Large intestine (tissue), 3 donors: ENCODE data around the gene RNF128. TPM values are rescaled to one million over a fixed set of nuclear protein-coding genes. Genes with fewer than 3 reads are reported as not detected.
A peak's percentile ranks its signal among the peaks of the same experiment; 100 is the strongest.

Experiments used
- DNase-seq, 2 donors: peaks; one replicate each; pipeline versions ENCODE4 v3.0.0 to v3.0.0-alpha.2; 2013
- H3K27ac ChIP-seq: one replicate; pipeline ENCODE4 v1.5.1; 2013; ENCODE audit warnings: low read length
- H3K27me3 ChIP-seq: 2 replicates; pipeline ENCODE4 v1.6.1; 2013; ENCODE audit warnings: low read length; ENCODE audit not compliant: control insufficient read depth, insufficient read depth
- H3K36me3 ChIP-seq: 2 replicates; pipeline ENCODE4 v1.6.1; 2013; ENCODE audit warnings: low read length; ENCODE audit not compliant: control insufficient read depth, insufficient read depth
- H3K4me1 ChIP-seq: one replicate; pipeline ENCODE4 v1.6.1; 2013; ENCODE audit warnings: low read length; ENCODE audit not compliant: control insufficient read depth, insufficient read depth
- H3K4me3 ChIP-seq: one replicate; pipeline ENCODE4 v1.5.1; 2013; ENCODE audit warnings: low read length
- H3K9me3 ChIP-seq: one replicate; pipeline ENCODE4 v1.6.1; 2013; ENCODE audit warnings: mild to moderate bottlenecking, low read depth, low read length, moderate library complexity; ENCODE audit not compliant: control insufficient read depth
- WGBS: methylation state at CpG from one replicate; pipeline ENCODE4 v1.1.5; 2013; ENCODE audit warnings: low lambda C conversion rate; ENCODE audit not compliant: insufficient coverage; 5-methylcytosine and 5-hydroxymethylcytosine counted together
- polyA plus RNA-seq: library from polyadenylated mRNA; unstranded; fragments of 120-200 nt; gene quantifications from one replicate; pipeline ENCODE4 v1.2.1, GENCODE V29; 2013

The RNF128 gene
- polyA plus RNA-seq, 1 donor = 105 TPM

- H3K4me1 ChIP-seq = no peaks in the 10 kb centered on the region
- no peaks in the 10 kb centered on the region for H3K9me3 ChIP-seq
- no peak overlapping the region for H3K4me3 ChIP-seq
- WGBS = no CpG with 5 or more reads among the region's 3 CpGs
- DNase-seq = peak in 1 of 2 donors; percentile 19
- no peaks in the 10 kb centered on the region for H3K36me3 ChIP-seq
- H3K27ac ChIP-seq = no peak overlapping the region
- no peaks in the 10 kb centered on the region for H3K27me3 ChIP-seq
These were observed 18.6 kb upstream of the RNF128 start for GRCh38 chrX:106707771-106708454.

DNA sequence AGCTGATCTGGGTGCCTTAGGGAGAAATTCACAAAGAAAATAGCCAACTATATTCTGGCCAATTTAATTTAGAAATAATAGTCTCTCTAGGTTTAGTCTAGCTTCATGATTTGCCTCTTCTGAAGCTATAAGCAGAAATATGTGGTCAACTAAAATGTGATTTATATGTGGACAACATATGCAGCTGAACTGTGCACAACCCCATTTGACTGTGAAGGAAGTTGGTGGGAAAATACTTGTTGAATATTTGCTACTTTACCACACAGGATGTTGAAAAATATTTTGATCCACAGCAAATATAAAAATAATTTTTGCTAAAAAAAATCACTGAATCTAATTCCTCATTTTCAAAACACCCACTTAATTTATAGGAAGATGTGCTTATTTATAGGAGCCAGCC, 15.7 kb upstream of the RNF128 start:
- Histone ChIP-seq H3K36me3 (no peaks in the 10 kb centered on the region), H3K27me3 (no peaks in the 10 kb centered on the region), H3K4me1 (peaks cover 2% of the 10 kb centered on the region), H3K9me3 (no peaks in the 10 kb centered on the region), H3K4me3 (no peak overlapping the region), H3K27ac (no peak overlapping the region)
- DNase-seq = no peak

DNA sequence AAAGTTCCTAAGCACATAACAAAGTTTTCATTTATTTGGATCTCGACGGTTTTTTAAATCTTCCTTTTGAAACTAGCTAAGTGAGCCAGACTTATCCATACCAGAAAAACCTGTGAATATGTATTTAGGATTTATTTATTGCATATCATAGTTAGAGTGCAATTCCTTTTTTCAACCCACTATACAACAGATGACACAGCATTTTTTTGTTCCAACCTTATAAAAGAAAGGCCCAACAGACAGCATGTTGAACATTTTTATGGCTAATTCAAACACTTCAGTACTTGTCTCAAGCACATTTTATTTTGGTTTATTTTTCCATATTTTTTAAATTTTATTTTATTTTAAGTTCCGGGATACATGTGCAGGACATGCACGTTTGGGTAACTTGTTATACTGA, 15.1 kb upstream of the RNF128 start:
- whole genome bisulfite sequencing = no CpG with 5 or more reads among the region's 4 CpGs
- no peaks in the 10 kb centered on the region for H3K36me3 ChIP-seq
- no peaks in the 10 kb centered on the region for H3K27me3 ChIP-seq
- no peaks in the 10 kb centered on the region for H3K9me3 ChIP-seq
- DNase-seq = no peak
- H3K4me3 ChIP-seq = no peak overlapping the region
- H3K4me1 ChIP-seq = peaks cover 4% of the 10 kb centered on the region
- no peak overlapping the region for H3K27ac ChIP-seq

GRCh38 chrX:106716004-106716403, 10.5 kb upstream of the RNF128 start:
- peak in 1 of 2 donors; percentile 69 for DNase-seq
- H3K27ac ChIP-seq = peak overlapping the region; percentile 73

GRCh38 chrX:106716463-106716862, 10.0 kb upstream of the RNF128 start:
- peak in 1 of 2 donors; percentile 7 for DNase-seq
- Histone ChIP-seq H3K36me3 (no peaks in the 10 kb centered on the region), H3K9me3 (no peaks in the 10 kb centered on the region), H3K4me1 (peaks cover 12% of the 10 kb centered on the region), H3K27me3 (no peaks in the 10 kb centered on the region), H3K27ac (peak overlapping the region; percentile 73), H3K4me3 (no peak overlapping the region)
- WGBS = no CpG with 5 or more reads among the region's 1 CpG

More at GRCh38 chrX:106716004-106716403, 10.5 kb upstream of the RNF128 start:
- Histone ChIP-seq H3K4me1 (peaks cover 12% of the 10 kb centered on the region), H3K36me3 (no peaks in the 10 kb centered on the region), H3K4me3 (no peak overlapping the region), H3K27me3 (no peaks in the 10 kb centered on the region), H3K9me3 (no peaks in the 10 kb centered on the region)
- no CpG with 5 or more reads among the region's 1 CpG for WGBS

GRCh38 chrX:106718709-106719108, 7.8 kb upstream of the RNF128 start:
- H3K4me3 ChIP-seq = no peak overlapping the region
- H3K27ac ChIP-seq = peak overlapping the region; percentile 33

DNA sequence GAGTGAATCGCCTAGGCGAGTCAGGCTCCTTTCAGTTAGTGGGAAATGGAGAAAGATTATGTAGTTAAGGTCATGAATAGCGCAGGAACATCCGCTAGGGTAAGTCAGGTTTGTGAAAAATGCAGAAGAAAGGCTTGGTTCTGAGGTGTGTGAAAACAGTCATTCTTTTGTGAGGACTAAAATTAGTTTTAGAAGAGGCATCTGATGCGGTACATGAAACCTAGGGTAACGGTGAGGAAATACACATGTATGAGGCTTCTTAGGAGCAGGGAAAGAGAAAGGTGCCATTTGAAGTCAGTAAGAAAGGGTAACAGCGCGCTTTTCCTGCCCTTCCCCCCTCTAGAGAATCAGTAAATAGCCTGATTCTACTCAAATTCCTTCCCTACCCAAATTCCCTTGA, 570 bp upstream of the RNF128 start:
- Histone ChIP-seq H3K9me3 (no peaks in the 10 kb centered on the region), H3K27ac (peak overlapping the region; percentile 87), H3K27me3 (peaks cover 2% of the 10 kb centered on the region), H3K36me3 (no peaks in the 10 kb centered on the region), H3K4me3 (peak overlapping the region; percentile 73), H3K4me1 (no peaks in the 10 kb centered on the region)
- peak in 1 of 2 donors; percentile 67 for DNase-seq
- WGBS = no CpG with 5 or more reads among the region's 8 CpGs

More at GRCh38 chrX:106718709-106719108, 7.8 kb upstream of the RNF128 start:
- no CpG with 5 or more reads among the region's 4 CpGs for WGBS
- Histone ChIP-seq H3K4me1 (peaks cover 12% of the 10 kb centered on the region), H3K27me3 (no peaks in the 10 kb centered on the region), H3K36me3 (no peaks in the 10 kb centered on the region), H3K9me3 (no peaks in the 10 kb centered on the region)
- DNase-seq = peak in 1 of 2 donors; percentile 68

DNA sequence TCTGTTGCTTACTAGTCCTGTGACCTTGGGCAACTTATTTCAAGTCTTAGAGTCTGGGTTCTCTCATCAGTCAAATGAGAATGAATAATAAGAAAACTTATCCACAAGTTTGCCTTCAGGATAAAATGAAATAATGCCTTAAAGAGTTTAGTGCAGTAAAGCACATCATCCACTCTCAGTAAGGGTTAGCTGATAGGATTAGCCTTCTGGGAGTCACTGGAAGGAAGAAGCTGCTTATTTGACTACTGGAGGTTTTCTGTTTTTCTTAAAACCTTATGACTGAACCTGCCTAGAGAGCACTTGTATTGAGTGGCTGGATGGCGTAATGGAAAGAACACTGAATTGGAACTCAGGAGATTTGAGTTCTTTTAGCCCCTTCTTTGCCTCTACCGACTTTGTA, 1.8 kb downstream of the RNF128 start:
- Histone ChIP-seq H3K9me3 (no peaks in the 10 kb centered on the region), H3K4me1 (peaks cover 2% of the 10 kb centered on the region), H3K36me3 (no peaks in the 10 kb centered on the region), H3K27me3 (peaks cover 2% of the 10 kb centered on the region), H3K27ac (peak overlapping the region; percentile 87), H3K4me3 (peak overlapping the region; percentile 73)
- no CpG with 5 or more reads among the region's 2 CpGs for WGBS
- DNase-seq = peak in 1 of 2 donors; percentile 45

DNA sequence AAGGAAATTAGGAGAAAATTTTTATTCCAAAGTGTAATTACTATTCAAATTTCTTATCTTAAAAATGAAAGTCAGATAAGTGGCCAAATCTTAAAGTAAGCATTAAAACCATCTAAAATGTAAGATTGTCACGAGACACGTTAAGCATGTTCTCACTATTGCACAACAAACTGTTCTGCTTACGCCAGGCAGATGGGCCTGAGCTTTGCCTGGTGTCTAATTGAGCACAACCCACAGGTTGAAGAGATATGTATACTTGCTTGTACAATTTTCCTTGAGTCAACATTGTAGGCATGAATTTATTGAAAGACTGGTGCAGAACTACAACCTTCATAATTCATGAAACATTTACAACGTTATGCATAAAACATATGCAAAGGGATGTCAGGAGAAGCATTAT, 3.9 kb downstream of the RNF128 start:
- Histone ChIP-seq H3K27me3 (peaks cover 2% of the 10 kb centered on the region), H3K4me1 (peaks cover 5% of the 10 kb centered on the region), H3K9me3 (no peaks in the 10 kb centered on the region), H3K4me3 (peak overlapping the region; percentile 73), H3K36me3 (no peaks in the 10 kb centered on the region), H3K27ac (peak overlapping the region; percentile 87)
- no CpG with 5 or more reads among the region's 4 CpGs for WGBS
- peak; percentile 56 to 73 for DNase-seq

DNA sequence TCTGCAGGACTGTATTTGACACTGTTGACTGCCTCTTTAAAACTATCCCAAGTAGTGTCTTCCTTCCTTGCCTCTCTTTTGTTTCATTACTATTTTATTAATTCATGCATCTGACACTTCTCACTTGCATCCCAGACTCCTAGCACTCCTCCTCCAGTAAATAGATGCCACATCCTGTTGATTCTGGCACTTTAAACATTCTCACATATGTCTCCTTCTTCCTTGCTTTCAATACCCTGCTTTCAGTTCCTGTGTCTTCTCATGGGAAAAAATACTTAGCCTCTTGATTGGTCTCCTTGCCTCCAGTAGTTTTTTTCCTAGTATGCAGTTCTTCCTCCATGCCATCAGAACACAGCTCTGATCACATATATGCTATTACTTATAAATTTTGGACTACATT, 5.1 kb downstream of the RNF128 start:
- Histone ChIP-seq H3K36me3 (no peaks in the 10 kb centered on the region), H3K9me3 (no peaks in the 10 kb centered on the region), H3K27ac (peak overlapping the region; percentile 6), H3K4me3 (no peak overlapping the region), H3K27me3 (peaks cover under 1% of the 10 kb centered on the region), H3K4me1 (peaks cover 5% of the 10 kb centered on the region)
- peak in 1 of 2 donors; percentile 4 for DNase-seq

DNA sequence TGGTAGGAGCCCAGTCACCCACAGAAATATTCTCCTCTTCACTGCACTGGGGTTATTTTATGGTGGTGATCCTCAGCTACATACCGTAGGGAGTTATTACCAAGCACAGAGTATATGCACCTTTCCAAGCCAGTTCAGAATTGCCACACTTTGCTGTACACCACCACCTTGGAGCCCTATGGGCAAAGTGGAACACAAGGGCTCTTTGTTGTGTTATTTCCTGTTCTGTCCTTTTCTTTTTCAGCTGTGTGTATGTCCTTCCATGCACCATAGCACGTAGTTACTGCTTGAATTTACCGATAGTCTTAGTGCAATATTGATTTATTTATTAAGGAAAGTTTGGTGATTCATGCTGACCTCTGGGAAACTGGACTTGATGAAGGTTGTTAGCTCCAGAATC, 8.3 kb downstream of the RNF128 start:
- Histone ChIP-seq H3K9me3 (no peaks in the 10 kb centered on the region), H3K36me3 (no peaks in the 10 kb centered on the region), H3K27me3 (no peaks in the 10 kb centered on the region), H3K27ac (no peak overlapping the region), H3K4me1 (peaks cover 6% of the 10 kb centered on the region), H3K4me3 (no peak overlapping the region)
- DNase-seq = no peak
- WGBS = no CpG with 5 or more reads among the region's 3 CpGs
